K562 (cell line): Measurements from ENCODE around the gene MARCHF3. TPM values are rescaled to one million over a fixed set of nuclear protein-coding genes. Genes with fewer than 3 reads are reported as not detected.

Source experiments
- ATF3 ChIP-seq, 2 experiments: fragments of 450-650 bp in 1 of 2; sonication (generic) in 1 of 2; formaldehyde crosslinking in 1 of 2; IDR thresholded peaks in 1 of 2; conservative IDR thresholded peaks in 1 of 2; 2 replicates each; pipeline versions ENCODE4 v1.6.1 to v1.8.1; 2016 to 2023; ENCODE audit warnings: mild to moderate bottlenecking in 2 of 2, moderate library complexity in 2 of 2, inconsistent platforms in 1 of 2, missing genetic modification reagents in 1 of 2
- BCOR ChIP-seq: fragments of 450-650 bp; IDR thresholded peaks from 2 replicates; pipeline ENCODE4 v1.6.1; 2016
- BRD9 ChIP-seq: fragments of 450-650 bp; IDR thresholded peaks from 2 replicates; pipeline ENCODE4 v1.6.1; 2018; ENCODE audit warnings: low read depth; ENCODE audit not compliant: partially characterized antibody
- CBFA2T3 ChIP-seq: fragments of 450-650 bp; IDR thresholded peaks from 2 replicates; pipeline ENCODE4 v1.6.1; 2017
- DPF2 ChIP-seq: fragments of 450-650 bp; IDR thresholded peaks from 2 replicates; pipeline ENCODE4 v1.6.1; 2016
- FOXM1 ChIP-seq, 2 experiments: fragments of 450-650 bp in 1 of 2; sonication (generic) in 1 of 2; formaldehyde crosslinking in 1 of 2; IDR thresholded peaks; 2 replicates each; pipeline versions ENCODE4 v1.6.1 to v1.9.0; 2017 to 2022; ENCODE audit warnings: low read depth in 2 of 2, mild to moderate bottlenecking in 2 of 2, missing genetic modification reagents in 1 of 2, moderate library complexity in 1 of 2
- HDAC3 ChIP-seq: fragments of 450-650 bp; IDR thresholded peaks from 2 replicates; pipeline ENCODE4 v1.6.1; 2018; ENCODE audit warnings: borderline replicate concordance, mild to moderate bottlenecking, moderate library complexity; ENCODE audit not compliant: partially characterized antibody
- ILF3 ChIP-seq: fragments of 450-650 bp; IDR thresholded peaks from 2 replicates; pipeline ENCODE4 v1.6.1; 2018; ENCODE audit warnings: antibody characterized with exemption, mild to moderate bottlenecking, moderate library complexity, borderline replicate concordance
- KDM4B ChIP-seq, 2 experiments: fragments of 450-650 bp in 1 of 2; sonication (generic) in 1 of 2; IDR thresholded peaks; 2 replicates each; pipeline ENCODE4 v1.6.1; 2016 to 2017; ENCODE audit warnings: borderline replicate concordance in 2 of 2, antibody characterized with exemption in 1 of 2, low read depth in 1 of 2, mild to moderate bottlenecking in 1 of 2
- LEF1 ChIP-seq: fragments of 450-650 bp; IDR thresholded peaks from 2 replicates; pipeline ENCODE4 v1.6.1; 2016; ENCODE audit warnings: mild to moderate bottlenecking
- MCM7 ChIP-seq, 2 experiments: fragments of 450-650 bp; IDR thresholded peaks; 2 replicates each; pipeline ENCODE4 v1.6.1; 2016 to 2018
- NCOA2 ChIP-seq, 2 experiments: fragments of 450-650 bp; IDR thresholded peaks; 2 replicates each; pipeline ENCODE4 v1.6.1; 2018; ENCODE audit warnings: mild to moderate bottlenecking in 2 of 2, moderate library complexity in 1 of 2; ENCODE audit not compliant: partially characterized antibody in 2 of 2
- NR2C1 ChIP-seq, 2 experiments: fragments of 450-650 bp; IDR thresholded peaks; 2 replicates each; pipeline ENCODE4 v1.6.1; 2017; ENCODE audit warnings: mild to moderate bottlenecking in 2 of 2, antibody characterized with exemption in 1 of 2, inconsistent platforms in 1 of 2, missing compliant biosample characterization in 1 of 2, missing genetic modification characterization in 1 of 2
- NR3C1 ChIP-seq: sonication (generic); formaldehyde crosslinking; IDR thresholded peaks from 2 replicates; pipeline ENCODE4 v1.8.1; 2022; ENCODE audit warnings: missing genetic modification reagents
- SP1 ChIP-seq: sonication (generic); formaldehyde crosslinking; IDR thresholded peaks from 2 replicates; pipeline ENCODE4 v1.8.1; 2022; ENCODE audit warnings: mild to moderate bottlenecking, missing genetic modification reagents
- STAG1 ChIP-seq: sonication (generic); formaldehyde crosslinking; IDR thresholded peaks from 2 replicates; pipeline ENCODE4 v1.5.0; 2020; ENCODE audit warnings: missing genetic modification reagents, borderline replicate concordance
- TCF3 ChIP-seq: sonication (generic); formaldehyde crosslinking; IDR thresholded peaks from 2 replicates; pipeline ENCODE4 v1.4.0; 2020; ENCODE audit warnings: mild to moderate bottlenecking, missing genetic modification reagents
- TEAD2 ChIP-seq: fragments of 450-650 bp; IDR thresholded peaks from 2 replicates; pipeline ENCODE4 v1.6.1; 2016; ENCODE audit warnings: missing genetic modification characterization, control low read depth, missing compliant biosample characterization
- TEAD4 ChIP-seq, 2 experiments: sonication (generic) in 1 of 2; formaldehyde crosslinking in 1 of 2; IDR thresholded peaks; 2 replicates each; pipeline versions ENCODE4 v1.6.1 to v1.8.0; 2012 to 2022; ENCODE audit warnings: borderline replicate concordance in 1 of 2, inconsistent platforms in 1 of 2, low read length in 1 of 2, mild to moderate bottlenecking in 1 of 2, missing genetic modification reagents in 1 of 2
- ZKSCAN1 ChIP-seq: fragments of 150-350 bp; IDR thresholded peaks from 2 replicates; pipeline ENCODE4 v1.6.1; 2016; ENCODE audit warnings: low read depth, low read length
- ZKSCAN3 ChIP-seq: fragments of 250-450 bp; sonication (Bioruptor Pico); IDR thresholded peaks from 2 replicates; pipeline ENCODE4 v1.4.0; 2020
- ZNF23 ChIP-seq: fragments of 250-450 bp; sonication (Bioruptor Pico); IDR thresholded peaks from 2 replicates; pipeline ENCODE4 v1.4.0; 2020; ENCODE audit warnings: mild to moderate bottlenecking
- ZNF354B ChIP-seq: fragments of 250-450 bp; sonication (Bioruptor Pico); IDR thresholded peaks from 2 replicates; pipeline ENCODE4 v1.4.0; 2020
- ZNF384 ChIP-seq: IDR thresholded peaks from 2 replicates; pipeline ENCODE4 v1.6.1; 2012; ENCODE audit warnings: low read depth, low read length, improper control_type of control experiment
- ZNF445 ChIP-seq: fragments of 250-450 bp; sonication (Bioruptor Pico); IDR thresholded peaks from 2 replicates; pipeline ENCODE4 v1.4.0; 2020; ENCODE audit warnings: low read depth, mild to moderate bottlenecking, moderate library complexity
- polyA plus RNA-seq, 8 experiments: library from polyadenylated mRNA; depleted of rRNA in 4 of 8; stranded (reverse) in 5 of 8; unstranded in 3 of 8; fragments of >200 nt; fragmentation: Nextera tagmentation in 2 of 8; fragmentation: Illumina TruSeq in 1 of 8; extraction: Ambion mirVana in 2 of 8; extraction: Trizol in 1 of 8; gene quantifications; 2 replicates each; pipeline versions ENCODE4 v1.2.1 to v1.2.3, GENCODE V29; 2011 to 2014; ENCODE audit warnings: inconsistent platforms in 1 of 8, missing spikeins in 1 of 8
- total RNA-seq, 7 experiments: library from RNA; depleted of rRNA in 6 of 7; stranded (reverse); fragments of >200 nt in 6 of 7; fragmentation: Illumina TruSeq in 2 of 7; extraction: Trizol in 2 of 7; gene quantifications; 2 replicates each; pipeline versions ENCODE4 v1.2.1 to v1.2.3, GENCODE V29; 2011 to 2021; ENCODE audit warnings: low replicate concordance in 1 of 7
- TF ChIP-seq, protein P1 (sequence below): sonication (generic); formaldehyde crosslinking; IDR thresholded peaks from 2 replicates; pipeline ENCODE4 v1.8.1; 2023; ENCODE audit warnings: mild to moderate bottlenecking, missing genetic modification reagents
- TF ChIP-seq, protein P2 (sequence below): fragments of 450-650 bp; IDR thresholded peaks from 2 replicates; pipeline ENCODE4 v1.6.1; 2016

The MARCHF3 gene
- total and polyA plus RNA-seq, 9 of the 15 experiments (the other 6 are each of a cell fraction or from before 2014, with no cell fraction given), result 5.6 to 37.4 (median 16.5) TPM

DNA sequence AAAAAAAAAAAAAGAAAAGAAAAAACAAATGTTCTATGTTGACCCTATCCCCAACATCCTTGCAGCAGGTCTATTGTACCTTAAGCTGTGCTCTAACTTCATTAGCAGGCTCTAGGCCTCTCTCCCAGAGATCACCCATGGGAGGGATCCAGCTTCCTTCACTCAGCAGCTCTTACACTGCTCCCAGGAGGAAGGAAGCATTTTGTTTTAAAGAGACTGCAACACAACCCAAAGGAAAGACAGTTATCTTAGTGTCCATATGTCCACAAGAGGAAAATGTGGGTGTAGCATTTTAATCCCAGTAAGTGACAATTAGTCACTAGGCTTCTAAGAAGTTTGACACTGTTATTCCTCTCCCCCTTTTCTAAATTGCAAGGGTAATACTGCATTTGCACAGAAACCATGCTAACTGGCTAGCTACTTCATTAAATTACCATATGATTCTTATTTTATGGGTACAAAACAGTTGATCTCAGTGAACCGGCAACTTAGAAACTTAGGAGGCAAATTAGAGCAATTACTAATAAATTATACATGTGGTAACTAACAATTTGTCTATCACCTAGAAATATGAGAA, 58.8 kb downstream of the MARCHF3 start (continued):
- no peak for TF ChIP-seq ZNF23
- peak; percentile 86 for TF ChIP-seq BRD9
- peak; percentile 69; the same call in 1 of the 2 replicates for TF ChIP-seq ATF3 (IDR thresholded peaks at IDR 0.05)
- no peak for TF ChIP-seq ATF3 (CRISPR knock-in tag; conservative IDR thresholded peaks at IDR 0.05)
- TF ChIP-seq, protein P1, sequence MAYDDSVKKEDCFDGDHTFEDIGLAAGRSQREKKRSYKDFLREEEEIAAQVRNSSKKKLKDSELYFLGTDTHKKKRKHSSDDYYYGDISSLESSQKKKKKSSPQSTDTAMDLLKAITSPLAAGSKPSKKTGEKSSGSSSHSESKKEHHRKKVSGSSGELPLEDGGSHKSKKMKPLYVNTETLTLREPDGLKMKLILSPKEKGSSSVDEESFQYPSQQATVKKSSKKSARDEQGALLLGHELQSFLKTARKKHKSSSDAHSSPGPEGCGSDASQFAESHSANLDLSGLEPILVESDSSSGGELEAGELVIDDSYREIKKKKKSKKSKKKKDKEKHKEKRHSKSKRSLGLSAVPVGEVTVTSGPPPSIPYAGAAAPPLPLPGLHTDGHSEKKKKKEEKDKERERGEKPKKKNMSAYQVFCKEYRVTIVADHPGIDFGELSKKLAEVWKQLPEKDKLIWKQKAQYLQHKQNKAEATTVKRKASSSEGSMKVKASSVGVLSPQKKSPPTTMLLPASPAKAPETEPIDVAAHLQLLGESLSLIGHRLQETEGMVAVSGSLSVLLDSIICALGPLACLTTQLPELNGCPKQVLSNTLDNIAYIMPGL (CRISPR knock-in tag), result no peak
- no peak for TF ChIP-seq STAG1 (CRISPR knock-in tag)
- no peak for TF ChIP-seq BCOR
- TF ChIP-seq LEF1, result peak; percentile 84
- TF ChIP-seq ZNF384, result no peak
- TF ChIP-seq TEAD4 (IDR thresholded peaks at IDR 0.05; ENCODE audit: low read length), result peak; percentile 93
- TF ChIP-seq TEAD4 (CRISPR knock-in tag; IDR thresholded peaks at IDR 0.05; ENCODE audit: borderline replicate concordance), result no peak
- TF ChIP-seq CBFA2T3, result peak; percentile 92
- TF ChIP-seq NR2C1 (IDR thresholded peaks at IDR 0.05), result no peak
- TF ChIP-seq NR2C1 (tag; IDR thresholded peaks at IDR 0.05), result no peak; the same call in 1 of the 2 replicates
- TF ChIP-seq ZKSCAN3 (CRISPR knock-in tag), result no peak
- no peak for TF ChIP-seq TEAD2 (tag)
- TF ChIP-seq MCM7 (IDR thresholded peaks at IDR 0.05), result no peak
- 0 out of 2 replicates have a peak, but pooled peaks have one; percentile 3 for TF ChIP-seq ILF3
- TF ChIP-seq NCOA2 (IDR thresholded peaks at IDR 0.05; ENCODE audit: partially characterized antibody in 2 of 2), result peak in 1 of 2 experiments; percentile 28
- TF ChIP-seq FOXM1 (IDR thresholded peaks at IDR 0.05; ENCODE audit: low read depth), result peak; percentile 74
- TF ChIP-seq FOXM1 (CRISPR knock-in tag; IDR thresholded peaks at IDR 0.05; ENCODE audit: low read depth), result no peak
- TF ChIP-seq, protein P2, sequence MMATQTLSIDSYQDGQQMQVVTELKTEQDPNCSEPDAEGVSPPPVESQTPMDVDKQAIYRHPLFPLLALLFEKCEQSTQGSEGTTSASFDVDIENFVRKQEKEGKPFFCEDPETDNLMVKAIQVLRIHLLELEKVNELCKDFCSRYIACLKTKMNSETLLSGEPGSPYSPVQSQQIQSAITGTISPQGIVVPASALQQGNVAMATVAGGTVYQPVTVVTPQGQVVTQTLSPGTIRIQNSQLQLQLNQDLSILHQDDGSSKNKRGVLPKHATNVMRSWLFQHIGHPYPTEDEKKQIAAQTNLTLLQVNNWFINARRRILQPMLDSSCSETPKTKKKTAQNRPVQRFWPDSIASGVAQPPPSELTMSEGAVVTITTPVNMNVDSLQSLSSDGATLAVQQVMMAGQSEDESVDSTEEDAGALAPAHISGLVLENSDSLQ, result peak; percentile 65
- no peak for TF ChIP-seq ZNF445 (CRISPR knock-in tag)
- no peak for TF ChIP-seq ZNF354B (CRISPR knock-in tag)
- TF ChIP-seq KDM4B (IDR thresholded peaks at IDR 0.05; ENCODE audit: borderline replicate concordance in 2 of 2, low read depth in 1 of 2), result no peak
- peak; percentile 92 for TF ChIP-seq TCF3 (CRISPR knock-in tag)
- peak; percentile 94 for TF ChIP-seq DPF2
- TF ChIP-seq SP1 (CRISPR knock-in tag), result 0 out of 2 replicates have a peak, but pooled peaks have one; percentile 24
- no peak for TF ChIP-seq NR3C1
- peak; percentile 40 for TF ChIP-seq HDAC3
- TF ChIP-seq ZKSCAN1, result no peak
